ENCODE measurements around the gene LECT2. TPM values are rescaled to one million over a fixed set of nuclear protein-coding genes. Genes with fewer than 3 reads are reported as not detected.

LECT2 gene
- total and polyA plus RNA-seq, 2 experiments from 2014 or later, result 0.45 TPM; not detected in 1

- no peak for TF ChIP-seq ZNF462 (CRISPR knock-in tag; IDR thresholded peaks at IDR 0.05)
- TF ChIP-seq ZNF331 (CRISPR knock-in tag; IDR thresholded peaks at IDR 0.05; ENCODE audit: low read depth), result no peak
- no peak for TF ChIP-seq JUNB (IDR thresholded peaks at IDR 0.05; ENCODE audit: unreplicated experiment)
- TF ChIP-seq STAT1 (IDR thresholded peaks at IDR 0.05; ENCODE audit: unreplicated experiment), result no peak
- no peak for TF ChIP-seq REST (IDR thresholded peaks at IDR 0.05; ENCODE audit: unreplicated experiment)
- TF ChIP-seq EZH2phosphoT487 (IDR thresholded peaks at IDR 0.05; ENCODE audit: unreplicated experiment), result no peak
These were observed 20.3 kb upstream of the LECT2 start (continued) for GRCh38 chr5:135975122-135975521.
